HCT116 (cell line): Measurements from ENCODE around the gene RPS14. TPM values are rescaled to one million over a fixed set of nuclear protein-coding genes. Genes with fewer than 3 reads are reported as not detected.

ENCODE experiments used
- ATAC-seq: fragments of 200-7000 bp; cut with Tn5 transposase; 2 replicates; pipeline ENCODE4 v1.9.1; 2020; ENCODE audit warnings: mild to moderate bottlenecking, moderate library complexity
- BruUV-seq: library from RNA; stranded (reverse); fragments of 400-500 nt; replicated peaks from 2 replicates; lab custom pipeline; 2021; lab: Mats Ljungman, UMichigan
- CTCF ChIA-PET: fragments of 300-600 bp; sonication (Branson Sonifier 250); formaldehyde crosslinking; loops from one replicate; lab custom pipeline; 2021; ENCODE audit warnings: antibody characterized with exemption; lab: Charles Lee
- POLR2A ChIA-PET: fragments of 300-600, 350-600 bp; sonication (Branson Sonifier 250); formaldehyde crosslinking; loops from one replicate; lab custom pipeline; 2021; ENCODE audit warnings: antibody characterized with exemption; lab: Charles Lee
- RAD21 ChIA-PET, 2 experiments: fragments of 300-600 bp; sonication (Branson Sonifier 250); formaldehyde crosslinking; loops; one replicate each; lab custom pipeline; 2023; ENCODE audit warnings: low total read pairs in 2 of 2; ENCODE audit not compliant: uncharacterized antibody in 2 of 2, unreplicated experiment in 2 of 2, low non-redundant PET in 1 of 2; lab: Charles Lee
- DNase-seq: peaks from one replicate; pipeline ENCODE4 v3.0.0-alpha.2; 2010; ENCODE audit warnings: low read depth, low spot score
- H2AFZ ChIP-seq: fragments of 200-600 bp; shearing (Covaris generic), sonication (generic); 2 replicates; pipeline ENCODE4 v1.6.1; 2017; ENCODE audit warnings: low read depth, mixed run types, mixed read lengths, antibody characterized with exemption, low read length; ENCODE audit not compliant: poor library complexity, severe bottlenecking
- H3K27ac ChIP-seq: 2 replicates; pipeline ENCODE4 v1.5.1; 2012; ENCODE audit warnings: low read depth, low read length
- H3K27me3 ChIP-seq: fragments of 200-600 bp; sonication (generic); 2 replicates; pipeline ENCODE4 v1.6.1; 2016; ENCODE audit warnings: mixed run types, low read length, mixed read lengths; ENCODE audit not compliant: insufficient read depth
- H3K36me3 ChIP-seq, 2 experiments: fragments of 200-500 bp in 1 of 2; fragments of 200-600 bp in 1 of 2; sonication (Bioruptor generic) in 1 of 2; sonication (generic) in 1 of 2; 2 replicates each; pipeline versions ENCODE4 v1.5.1 to v1.6.1; 2014 to 2016; ENCODE audit warnings: low read length in 2 of 2, inconsistent platforms in 1 of 2, mixed read lengths in 1 of 2, mixed run types in 1 of 2; ENCODE audit not compliant: insufficient read depth in 2 of 2, control insufficient read depth in 1 of 2
- H3K4me1 ChIP-seq, 2 experiments: fragments of 200-600 bp in 1 of 2; sonication (generic) in 1 of 2; 2 replicates each; pipeline versions ENCODE4 v1.5.1 to v1.6.1; 2012 to 2017; ENCODE audit warnings: low read length in 2 of 2, inconsistent platforms in 1 of 2, mild to moderate bottlenecking in 1 of 2, mixed read lengths in 1 of 2, mixed run types in 1 of 2, moderate library complexity in 1 of 2; ENCODE audit not compliant: insufficient read depth in 2 of 2, control insufficient read depth in 1 of 2
- H3K4me2 ChIP-seq: fragments of 200-600 bp; sonication (generic); 2 replicates; pipeline ENCODE4 v1.6.1; 2017; ENCODE audit warnings: mixed run types, low read length, mixed read lengths
- H3K4me3 ChIP-seq, 2 experiments: fragments of 200-600 bp in 1 of 2; sonication (generic) in 1 of 2; replicated peaks in 1 of 2; 2 replicates each; pipeline ENCODE4 v1.5.1; 2011 to 2016; ENCODE audit warnings: low read length in 2 of 2, control low read depth in 1 of 2, low read depth in 1 of 2, mild to moderate bottlenecking in 1 of 2, mixed read lengths in 1 of 2, mixed run types in 1 of 2
- H3K79me2 ChIP-seq: fragments of 200-600 bp; sonication (generic); 2 replicates; pipeline ENCODE4 v1.6.1; 2017; ENCODE audit warnings: mild to moderate bottlenecking, mixed run types, low read length, moderate library complexity, mixed read lengths; ENCODE audit not compliant: insufficient read depth
- H3K9ac ChIP-seq: fragments of 200-600 bp; sonication (generic); 2 replicates; pipeline ENCODE4 v1.6.1; 2016; ENCODE audit warnings: low read length, mixed read lengths
- H3K9me2 ChIP-seq: fragments of 200-600 bp; sonication (generic), shearing (Covaris generic); 2 replicates; pipeline ENCODE4 v1.6.1; 2017; ENCODE audit warnings: mixed run types, mild to moderate bottlenecking, moderate library complexity; ENCODE audit not compliant: insufficient read depth
- H3K9me3 ChIP-seq, 2 experiments: fragments of 200-500 bp in 1 of 2; fragments of 200-600 bp in 1 of 2; sonication (Bioruptor generic) in 1 of 2; sonication (generic) in 1 of 2; 2 replicates each; pipeline ENCODE4 v1.6.1; 2014 to 2017; ENCODE audit warnings: low read length in 2 of 2, mixed read lengths in 2 of 2, inconsistent platforms in 1 of 2, low read depth in 1 of 2, mild to moderate bottlenecking in 1 of 2, mixed run types in 1 of 2, moderate library complexity in 1 of 2; ENCODE audit not compliant: control insufficient read depth in 1 of 2, insufficient read depth in 1 of 2
- H4K20me1 ChIP-seq: fragments of 200-600 bp; sonication (generic), shearing (Covaris generic); 2 replicates; pipeline ENCODE4 v1.6.1; 2017; ENCODE audit warnings: mixed run types, mild to moderate bottlenecking, moderate library complexity; ENCODE audit not compliant: insufficient read depth
- ATF3 ChIP-seq: IDR thresholded peaks from 2 replicates; pipeline ENCODE4 v1.6.1; 2012
- EGR1 ChIP-seq: IDR thresholded peaks from 2 replicates; pipeline ENCODE4 v1.6.1; 2012; ENCODE audit warnings: low read depth
- POLR2A ChIP-seq: IDR thresholded peaks from 2 replicates; pipeline ENCODE4 v1.7.0; 2011; ENCODE audit warnings: borderline replicate concordance; ENCODE audit not compliant: insufficient read depth, insufficient read length; ENCODE audit errors: extremely low read depth
- SIN3A ChIP-seq: IDR thresholded peaks from 2 replicates; pipeline ENCODE4 v1.6.1; 2012; ENCODE audit warnings: low read depth
- YY1 ChIP-seq: IDR thresholded peaks from 2 replicates; pipeline ENCODE4 v1.6.1; 2011; ENCODE audit warnings: low read length, low read depth, moderate library complexity, mild to moderate bottlenecking; ENCODE audit not compliant: insufficient replicate concordance; ENCODE audit errors: extremely low read depth
- ZBTB33 ChIP-seq: IDR thresholded peaks from 2 replicates; pipeline ENCODE4 v1.6.1; 2011; ENCODE audit warnings: mild to moderate bottlenecking, low read length, moderate library complexity; ENCODE audit not compliant: insufficient replicate concordance; ENCODE audit errors: extremely low read depth
- ZFX ChIP-seq: fragments of 450-650 bp; IDR thresholded peaks from 2 replicates; pipeline ENCODE4 v1.6.1; 2017
- intact Hi-C: fragments of 100-400 bp; cut with micrococcal nuclease; formaldehyde crosslinking; loops from 2 replicates; pipeline ENCODE4 v1.10.0; 2022
- total RNA-seq: library from RNA; stranded (reverse); gene quantifications from one replicate; pipeline ENCODE4 v1.2.1, GENCODE V29; 2021; ENCODE audit not compliant: unreplicated experiment

RPS14 gene
- total RNA-seq, 1 experiment from 2014 or later, result 2,557 TPM

- H3K4me2 ChIP-seq, result no peak overlapping the region
- no peaks in the 10 kb centered on the region for H4K20me1 ChIP-seq
- ATAC-seq, result no peak
- no peak overlapping the region for H2AFZ ChIP-seq
- no peaks in the 10 kb centered on the region for H3K9me2 ChIP-seq
- peaks cover 36 to 52% of the 10 kb centered on the region in 2 experiments; a peak in 3 of 4 replicates for H3K36me3 ChIP-seq
- ChIA-PET POLR2A (interaction anchor here (0.6 kb wide), 1 partner anchor 48 kb away, joined by 3 read pairs; no protein-coding TSS in a partner anchor), RAD21 (interaction anchor here in 1 of 2 experiments (1.0 kb wide), 1 partner anchor 39 kb away, joined by 3 read pairs; no protein-coding TSS in a partner anchor), CTCF (interaction anchor here (1.1 to 2.9 kb wide), 2 partner anchors 13 to 39 kb away, joined by 4 to 15 read pairs; no protein-coding TSS in a partner anchor)
- no peak overlapping the region for H3K4me3 ChIP-seq
- BruUV-seq, result no TSS peak
- DNase-seq, result no peak
- intact Hi-C loops, result loop anchor here (5.0 kb wide), 1 partner anchor 40 kb away; no protein-coding TSS in a partner anchor
- no peaks in the 10 kb centered on the region for H3K79me2 ChIP-seq
- no peaks in the 10 kb centered on the region for H3K4me1 ChIP-seq
- H3K9ac ChIP-seq, result no peak overlapping the region
- TF ChIP-seq ZFX (no peak), YY1 (no peak), ZBTB33 (no peak), EGR1 (no peak), ATF3 (no peak), SIN3A (no peak), POLR2A (no peak)
- H3K27me3 ChIP-seq, result no peaks in the 10 kb centered on the region
- no peaks in the 10 kb centered on the region for H3K9me3 ChIP-seq
- no peak overlapping the region for H3K27ac ChIP-seq
These were observed 52.3 kb downstream of the RPS14 start for GRCh38 chr5:150397146-150397781.
